ENCODE measurements around the gene ZNF500.

Gene ZNF500

DNA sequence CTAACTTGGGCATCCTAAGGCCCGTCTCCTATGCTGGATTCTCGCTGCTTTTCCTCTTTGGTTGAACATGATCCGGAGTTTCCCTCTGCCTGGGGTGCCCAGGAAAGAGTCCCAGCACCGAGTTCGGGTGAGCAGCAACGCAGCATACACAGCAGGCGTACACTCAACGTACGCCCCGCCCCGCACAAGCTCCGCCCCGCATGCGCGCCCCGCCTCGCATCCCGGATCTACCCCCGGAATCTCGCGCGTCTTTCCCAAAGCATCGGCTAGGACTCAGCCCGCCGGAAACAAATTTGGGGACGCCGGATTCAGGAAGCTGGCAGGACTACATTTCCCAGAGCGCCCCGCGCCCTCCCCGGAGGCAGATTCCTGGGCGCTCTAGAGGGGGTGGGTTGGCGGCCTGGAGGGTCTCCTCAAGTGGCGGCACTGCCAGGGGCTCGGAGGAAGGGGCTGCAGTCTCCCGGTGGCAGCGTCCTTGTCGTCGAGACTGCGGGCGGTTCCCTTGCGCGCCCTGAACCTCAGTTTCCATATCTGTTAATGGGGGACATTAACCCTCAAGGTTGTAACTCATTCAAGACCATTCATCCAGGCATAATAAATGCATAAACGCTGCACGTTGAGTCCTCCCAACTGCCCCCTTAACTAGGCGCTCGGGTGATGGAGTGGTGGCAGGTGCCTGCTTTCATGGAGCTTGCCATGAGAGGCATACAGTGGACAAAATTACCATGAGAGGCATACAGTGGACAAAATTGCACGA lies 1.8 kb upstream of the ZNF500 start:
- Histone ChIP-seq H3K36me3 (peaks cover 3% of the 10 kb centered on the region), H3K27me3 (no peaks in the 10 kb centered on the region), H3K9me3 (no peaks in the 10 kb centered on the region), H3K27ac (peak overlapping the region; percentile 49), H3K4me1 (ENCODE audit: control insufficient read depth in 1 of 2, insufficient read depth in 1 of 2, low read depth in 1 of 2, low read length in 1 of 2) (peaks cover 32 to 33% of the 10 kb centered on the region in 2 experiments), H3K4me3 (ENCODE audit: low read depth in 1 of 2, low read length in 1 of 2) (peak overlapping the region; percentile 80 to 97)
- TF ChIP-seq, protein P1, sequence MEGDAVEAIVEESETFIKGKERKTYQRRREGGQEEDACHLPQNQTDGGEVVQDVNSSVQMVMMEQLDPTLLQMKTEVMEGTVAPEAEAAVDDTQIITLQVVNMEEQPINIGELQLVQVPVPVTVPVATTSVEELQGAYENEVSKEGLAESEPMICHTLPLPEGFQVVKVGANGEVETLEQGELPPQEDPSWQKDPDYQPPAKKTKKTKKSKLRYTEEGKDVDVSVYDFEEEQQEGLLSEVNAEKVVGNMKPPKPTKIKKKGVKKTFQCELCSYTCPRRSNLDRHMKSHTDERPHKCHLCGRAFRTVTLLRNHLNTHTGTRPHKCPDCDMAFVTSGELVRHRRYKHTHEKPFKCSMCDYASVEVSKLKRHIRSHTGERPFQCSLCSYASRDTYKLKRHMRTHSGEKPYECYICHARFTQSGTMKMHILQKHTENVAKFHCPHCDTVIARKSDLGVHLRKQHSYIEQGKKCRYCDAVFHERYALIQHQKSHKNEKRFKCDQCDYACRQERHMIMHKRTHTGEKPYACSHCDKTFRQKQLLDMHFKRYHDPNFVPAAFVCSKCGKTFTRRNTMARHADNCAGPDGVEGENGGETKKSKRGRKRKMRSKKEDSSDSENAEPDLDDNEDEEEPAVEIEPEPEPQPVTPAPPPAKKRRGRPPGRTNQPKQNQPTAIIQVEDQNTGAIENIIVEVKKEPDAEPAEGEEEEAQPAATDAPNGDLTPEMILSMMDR (IDR thresholded peaks at IDR 0.05): no peak

DNA sequence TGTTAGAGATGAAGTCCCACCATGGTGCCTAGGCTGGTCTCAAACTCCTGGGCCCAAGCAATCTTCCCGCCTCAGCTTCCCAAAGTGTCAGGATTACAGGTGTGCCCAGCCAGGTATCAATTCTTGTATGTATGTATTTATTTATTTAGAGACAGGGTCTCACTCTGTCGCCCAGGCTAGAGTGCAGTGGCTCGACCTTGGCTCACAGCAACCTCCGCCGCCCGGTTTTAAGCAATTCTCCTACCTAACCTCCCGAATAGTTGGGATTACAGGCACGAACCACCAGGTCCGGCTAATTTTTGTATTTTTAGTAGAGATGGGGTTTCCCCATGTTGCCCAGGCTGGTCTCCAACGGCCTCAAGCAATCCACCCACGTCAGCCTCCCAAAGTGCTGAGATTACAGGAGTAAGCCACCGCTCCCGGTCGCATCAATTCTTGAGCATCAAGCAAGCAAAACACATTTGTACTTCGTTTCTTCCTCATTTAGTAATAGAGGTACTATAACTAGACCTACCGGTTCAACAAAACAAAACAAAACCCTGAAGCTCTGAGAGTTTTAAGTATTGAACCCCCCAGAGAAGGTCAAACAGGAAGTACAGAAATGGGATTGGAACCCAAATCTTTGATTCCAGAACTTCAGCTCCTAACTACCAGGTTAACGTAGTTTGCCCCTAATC lies 1.0 kb upstream of the ZNF500 start:
- Histone ChIP-seq H3K4me3 (ENCODE audit: low read depth in 1 of 2, low read length in 1 of 2) (peak overlapping the region; percentile 80 to 97), H3K4me1 (ENCODE audit: control insufficient read depth in 1 of 2, insufficient read depth in 1 of 2, low read depth in 1 of 2, low read length in 1 of 2) (peaks cover 32 to 33% of the 10 kb centered on the region in 2 experiments), H3K27ac (peak overlapping the region; percentile 49), H3K9me3 (no peaks in the 10 kb centered on the region), H3K36me3 (peaks cover 7% of the 10 kb centered on the region), H3K27me3 (no peaks in the 10 kb centered on the region)
- TF ChIP-seq, protein P1 (IDR thresholded peaks at IDR 0.05): no peak

GRCh38 chr16:4765511-4766474 lies 1.2 kb downstream of the ZNF500 start:
- TF ChIP-seq, protein P1 (IDR thresholded peaks at IDR 0.05): no peak
- Histone ChIP-seq H3K27me3 (no peaks in the 10 kb centered on the region), H3K4me3 (ENCODE audit: low read depth in 1 of 2, low read length in 1 of 2) (peak overlapping the region; percentile 80 to 97), H3K36me3 (peaks cover 21% of the 10 kb centered on the region), H3K4me1 (ENCODE audit: control insufficient read depth in 1 of 2, insufficient read depth in 1 of 2, low read depth in 1 of 2, low read length in 1 of 2) (peaks cover 32 to 33% of the 10 kb centered on the region in 2 experiments), H3K9me3 (no peaks in the 10 kb centered on the region), H3K27ac (no peak overlapping the region)

DNA sequence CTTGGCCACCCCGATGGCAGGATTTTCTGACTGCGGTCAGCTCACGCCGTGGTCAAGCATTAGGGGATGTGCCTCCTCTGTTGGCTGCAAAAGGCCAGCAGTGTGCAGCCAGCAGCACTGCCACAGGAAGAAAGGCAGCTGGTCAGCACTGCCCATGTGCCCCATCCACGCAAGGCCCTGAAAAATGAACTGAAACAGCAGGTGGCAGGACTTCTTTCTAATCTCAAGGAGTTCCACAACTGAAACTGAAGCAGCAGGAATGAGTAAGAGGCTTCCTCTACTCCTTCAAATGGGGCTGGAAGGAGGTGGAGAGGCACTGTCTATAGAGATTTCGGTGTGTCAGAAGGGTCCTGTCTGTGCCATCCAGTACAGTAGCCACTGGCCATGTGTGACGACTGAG lies 3.2 kb downstream of the ZNF500 start:
- TF ChIP-seq, protein P1 (IDR thresholded peaks at IDR 0.05): no peak
- Histone ChIP-seq H3K4me3 (ENCODE audit: low read depth in 1 of 2, low read length in 1 of 2) (no peak overlapping the region), H3K4me1 (ENCODE audit: control insufficient read depth in 1 of 2, insufficient read depth in 1 of 2, low read depth in 1 of 2, low read length in 1 of 2) (peaks cover 27 to 28% of the 10 kb centered on the region in 2 experiments), H3K9me3 (no peaks in the 10 kb centered on the region), H3K27me3 (no peaks in the 10 kb centered on the region), H3K36me3 (peaks cover 38% of the 10 kb centered on the region), H3K27ac (no peak overlapping the region)

- no peaks in the 10 kb centered on the region for H3K27me3 ChIP-seq
- no peak overlapping the region for H3K4me3 ChIP-seq (ENCODE audit: low read depth in 1 of 2, low read length in 1 of 2)
- no peaks in the 10 kb centered on the region for H3K9me3 ChIP-seq
- TF ChIP-seq, protein P1 (IDR thresholded peaks at IDR 0.05): no peak
- no peak overlapping the region for H3K27ac ChIP-seq
- H3K36me3 ChIP-seq: peaks cover 45% of the 10 kb centered on the region
- H3K4me1 ChIP-seq (ENCODE audit: control insufficient read depth in 1 of 2, insufficient read depth in 1 of 2, low read depth in 1 of 2, low read length in 1 of 2): peaks cover 12 to 13% of the 10 kb centered on the region in 2 experiments
Observed at GRCh38 chr16:4762205-4762604, 4.8 kb downstream of the ZNF500 start.

Measured in neutrophil (primary cell).